C4-2B (cell line): Measurements from ENCODE around the gene CRYZL1.

Source experiments
- CTCF ChIP-seq: fragments of 450-650 bp; conservative IDR thresholded peaks from 2 replicates; pipeline ENCODE4 v1.5.1; 2017; ENCODE audit warnings: mild to moderate bottlenecking
- ZFX ChIP-seq: fragments of 450-650 bp; IDR thresholded peaks from 2 replicates; pipeline ENCODE4 v1.6.1; 2017

GRCh38 chr21:33562389-33562788 lies 79.2 kb downstream of the CRYZL1 start:
- TF ChIP-seq ZFX: no peak
- no peak for TF ChIP-seq CTCF
